ENCODE measurements around the gene TTBK2.

- TF ChIP-seq POLR2A (IDR thresholded peaks at IDR 0.05) (no peak), POLR2AphosphoS5 (IDR thresholded peaks at IDR 0.05) (no peak)
Observed at GRCh38 chr15:42696626-42697025, 224.0 kb downstream of the TTBK2 start.
